GM18526 (cell line): ENCODE results near the gene EHD4.

Experiments used
- POLR2A ChIP-seq: IDR thresholded peaks from 3 replicates; pipeline ENCODE4 v1.6.1; 2011; ENCODE audit not compliant: insufficient read length; ENCODE audit errors: extremely low read depth

EHD4 gene

DNA sequence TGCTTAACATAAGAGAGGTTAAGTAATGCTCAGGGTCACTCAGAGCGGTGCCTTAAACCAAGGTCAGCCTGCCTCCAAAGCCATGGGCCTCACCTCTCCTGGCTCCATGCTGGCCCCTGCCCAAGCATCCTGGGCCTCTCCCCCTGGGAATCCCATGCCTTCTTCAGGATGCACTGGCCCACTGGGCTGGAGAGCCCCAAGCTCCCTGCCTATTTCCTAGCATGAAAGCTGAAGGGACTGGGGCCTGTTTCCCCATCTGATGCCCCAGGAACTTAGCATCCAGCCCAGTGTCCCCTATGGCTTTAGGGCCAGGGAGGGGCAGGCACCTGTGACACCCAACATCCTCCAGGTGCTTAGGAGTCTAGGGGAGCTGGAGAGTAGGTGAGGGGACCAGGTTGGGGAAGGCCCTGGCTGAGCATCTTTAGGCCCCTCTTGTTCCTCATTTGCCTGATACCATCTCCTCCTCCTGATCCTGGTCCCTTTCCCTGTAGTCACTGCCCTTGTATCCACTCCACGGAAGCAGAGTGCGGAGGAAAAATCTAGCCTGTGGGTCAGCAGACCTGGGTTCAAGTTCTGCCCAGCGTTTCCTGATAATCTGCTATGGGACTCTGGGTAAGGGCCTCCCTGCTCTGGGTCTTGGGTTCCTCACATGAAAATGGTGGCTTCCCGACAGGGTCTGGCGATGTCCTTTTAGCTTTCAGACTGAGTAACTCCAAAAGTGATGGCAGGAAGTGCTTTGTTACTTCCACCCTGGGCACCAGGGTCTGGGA lies 28.6 kb downstream of the EHD4 start:
- no peak for TF ChIP-seq POLR2A

DNA sequence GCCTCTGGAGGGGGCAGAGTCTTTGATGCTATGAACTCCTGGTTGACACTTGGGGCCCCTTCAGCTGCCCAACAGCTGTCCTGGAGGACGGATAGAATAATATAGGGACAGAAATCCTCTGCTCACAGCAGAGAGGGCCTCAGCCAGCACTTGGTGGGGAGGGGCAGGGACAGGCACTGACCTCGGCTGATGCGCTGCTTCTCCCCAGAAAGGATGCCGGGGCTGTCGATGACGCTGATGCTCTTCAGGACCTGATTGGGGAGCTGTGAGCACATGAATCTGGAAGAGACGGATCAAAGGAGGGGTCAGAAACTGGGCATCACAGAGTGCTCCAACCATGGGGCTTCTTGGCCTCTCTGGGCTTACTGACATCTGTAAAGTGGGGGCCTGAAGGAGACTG lies 29.5 kb downstream of the EHD4 start:
- TF ChIP-seq POLR2A = no peak

DNA sequence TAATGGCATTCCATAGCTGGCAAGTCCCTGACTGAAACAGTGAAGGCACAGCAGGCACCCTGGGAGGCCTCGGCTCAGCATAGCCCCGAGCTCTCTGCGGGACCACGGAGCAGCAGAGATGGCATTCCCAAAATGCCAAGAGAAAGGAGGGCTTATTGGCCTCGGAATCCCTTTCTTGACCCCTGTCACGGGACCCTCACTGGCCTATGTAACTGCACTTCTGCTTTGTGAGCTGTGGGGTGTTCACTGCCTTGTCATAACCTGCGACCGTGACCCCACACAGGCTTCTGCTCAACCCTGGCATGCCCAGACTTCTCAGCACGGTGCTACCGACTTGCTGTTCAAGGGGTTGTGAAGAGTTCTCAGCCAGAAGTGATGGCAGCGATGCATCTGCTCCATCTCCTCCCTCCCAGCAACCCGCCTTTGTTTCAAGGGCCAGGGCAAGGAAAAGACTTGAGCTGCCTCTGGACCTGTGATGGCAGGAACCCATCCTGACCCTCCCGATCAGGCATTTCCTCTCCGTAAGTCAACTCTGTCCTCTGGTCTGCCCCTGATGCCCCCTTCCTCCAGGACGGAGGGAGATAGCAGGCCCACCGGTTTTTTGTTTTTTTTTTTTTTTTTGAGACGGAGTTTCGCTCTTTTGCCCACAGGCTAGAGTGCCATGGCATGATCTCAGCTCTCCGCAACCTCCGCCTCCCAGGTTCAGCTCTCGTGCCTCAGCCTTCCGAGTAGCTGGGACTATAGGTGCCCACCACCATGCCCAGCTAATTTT lies 30.5 kb downstream of the EHD4 start:
- no peak for TF ChIP-seq POLR2A

DNA sequence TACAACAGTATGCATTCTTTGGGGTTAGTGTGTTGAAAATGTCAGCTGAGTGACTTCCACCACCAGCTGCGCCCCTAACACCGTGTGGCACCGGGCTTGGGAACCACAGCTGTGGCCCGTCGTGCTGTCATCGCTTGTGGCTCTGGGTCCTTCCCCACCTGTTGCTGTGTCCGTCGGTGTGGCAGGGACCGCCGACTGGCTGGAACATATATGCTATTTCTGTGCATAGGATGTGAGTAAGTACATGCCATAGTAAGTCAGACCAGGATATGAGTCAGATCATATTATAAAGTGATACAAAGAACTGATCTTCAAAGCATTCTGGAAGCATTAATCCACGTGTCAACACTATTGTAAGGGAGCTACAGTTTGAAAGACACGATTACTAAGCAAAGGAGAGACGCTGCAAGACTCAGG lies 31.9 kb downstream of the EHD4 start:
- TF ChIP-seq POLR2A = no peak

DNA sequence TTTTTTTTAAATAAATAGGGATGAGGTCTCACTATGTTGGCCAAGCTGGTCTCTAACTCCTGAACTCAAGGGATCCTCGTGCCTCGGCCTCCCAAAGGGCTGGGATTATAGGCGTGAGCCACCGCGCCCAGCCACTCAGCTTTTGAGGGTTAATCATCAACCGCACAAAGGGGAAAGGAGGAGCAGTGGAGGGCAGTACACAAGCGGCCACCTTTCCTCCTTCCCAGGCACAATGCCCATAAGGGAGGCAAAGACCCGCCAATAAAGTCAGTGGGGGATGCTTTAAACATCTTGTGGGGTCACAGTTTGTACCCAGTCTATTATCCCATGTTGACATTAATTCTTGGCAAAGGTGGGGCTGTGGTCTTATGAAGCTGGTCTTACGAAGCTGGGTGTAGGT lies 32.4 kb downstream of the EHD4 start:
- TF ChIP-seq POLR2A = no peak

DNA sequence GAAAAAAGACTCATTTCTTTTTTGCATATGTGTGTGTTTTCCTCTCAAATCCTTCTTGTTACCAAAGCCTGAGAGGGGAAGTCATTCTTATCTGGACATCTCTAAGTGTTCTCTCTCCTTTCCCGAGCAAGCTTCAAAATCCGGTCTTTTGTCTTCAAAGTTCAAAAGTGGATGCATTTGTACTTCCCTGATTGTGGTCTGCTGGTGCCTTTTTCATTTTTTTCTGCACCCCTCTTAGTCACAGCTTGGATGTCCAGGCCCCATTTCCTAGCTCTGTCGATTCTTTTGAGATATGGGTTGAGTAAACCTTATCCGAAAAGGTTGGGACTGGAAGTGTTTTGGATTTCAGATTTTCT lies 34.8 kb downstream of the EHD4 start:
- no peak for TF ChIP-seq POLR2A

DNA sequence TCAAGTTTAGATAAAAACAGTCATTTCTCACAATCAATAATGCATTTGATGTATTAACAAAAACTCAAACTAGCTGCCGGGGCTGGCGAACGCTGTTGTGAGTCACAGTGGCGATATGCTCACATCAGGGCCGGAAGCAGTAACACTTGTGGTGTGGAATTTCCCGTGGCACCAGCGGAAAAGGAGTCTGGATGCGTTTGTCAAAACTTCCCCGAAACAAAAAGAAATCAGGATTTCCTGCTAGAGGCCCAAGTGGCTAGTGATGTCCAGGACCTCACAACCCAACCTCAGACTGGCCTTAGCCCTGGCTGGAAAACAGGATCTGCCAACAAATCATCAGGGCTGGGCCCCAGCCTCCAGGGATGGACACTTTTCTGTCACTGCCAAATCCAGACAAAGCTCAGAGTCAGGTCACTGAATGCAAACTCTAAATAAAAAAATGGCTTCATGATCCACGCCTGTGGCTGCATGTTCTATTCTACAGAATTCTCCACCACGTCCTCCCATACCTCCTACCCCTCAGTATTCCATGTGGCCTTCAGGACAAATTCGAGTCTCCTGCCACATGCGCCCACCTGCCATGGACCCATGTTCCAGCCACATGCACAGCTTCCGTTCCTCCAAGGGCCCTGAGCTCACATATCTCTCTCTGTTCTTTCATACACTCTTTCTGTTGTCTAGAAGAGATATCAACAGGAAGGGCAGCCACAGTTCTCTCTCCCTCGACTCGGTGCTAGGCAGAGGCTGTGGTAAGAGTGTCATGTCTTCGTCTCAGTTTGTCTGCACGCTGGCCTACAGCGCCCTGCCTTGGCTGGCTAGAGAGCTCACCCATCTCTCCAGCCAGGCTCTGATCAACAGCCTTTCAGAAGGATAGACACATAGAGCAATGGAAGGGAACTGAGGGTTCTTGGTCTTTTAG lies 35.4 kb downstream of the EHD4 start:
- TF ChIP-seq POLR2A = no peak

DNA sequence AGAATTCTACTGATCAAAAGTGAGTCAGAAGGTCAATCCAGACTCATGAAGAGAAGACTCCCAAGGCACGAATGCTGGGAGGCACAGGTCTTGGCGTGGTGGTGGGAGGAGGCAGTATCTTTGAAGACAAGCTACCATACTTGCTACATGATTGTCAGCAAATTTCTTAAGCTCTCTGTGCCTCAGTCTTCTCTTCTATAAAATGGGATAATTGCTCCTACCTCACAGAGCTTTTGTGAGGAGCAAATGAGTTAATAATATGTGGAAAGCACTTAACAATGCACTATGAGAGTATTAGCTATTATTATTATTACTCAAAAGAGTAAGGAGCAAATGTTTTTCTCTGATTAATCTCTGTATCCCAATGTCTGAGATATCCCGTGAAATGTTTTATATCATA lies 36.2 kb downstream of the EHD4 start:
- no peak for TF ChIP-seq POLR2A

DNA sequence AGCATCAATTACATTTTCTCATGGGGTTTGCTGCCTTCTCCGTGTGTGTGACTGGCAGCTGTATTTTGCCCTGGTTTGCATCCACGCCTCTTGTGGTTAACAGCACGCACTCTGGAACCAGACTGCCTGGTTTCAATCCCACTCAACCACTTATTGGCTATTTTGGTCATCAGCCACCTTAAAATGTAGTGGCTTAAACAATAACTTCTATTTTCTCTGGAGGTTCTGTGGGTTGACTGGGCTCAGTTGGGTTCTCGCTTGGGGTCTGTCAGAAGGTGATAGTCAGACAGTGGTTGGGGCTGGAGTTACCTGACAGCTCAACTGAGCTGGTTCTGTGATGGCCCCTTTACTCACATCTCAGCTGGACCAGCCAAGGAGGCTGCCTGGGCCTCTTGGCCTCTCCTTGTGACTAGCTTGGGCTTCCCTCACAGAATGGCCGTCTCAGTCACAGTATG lies 36.8 kb downstream of the EHD4 start:
- TF ChIP-seq POLR2A = no peak

DNA sequence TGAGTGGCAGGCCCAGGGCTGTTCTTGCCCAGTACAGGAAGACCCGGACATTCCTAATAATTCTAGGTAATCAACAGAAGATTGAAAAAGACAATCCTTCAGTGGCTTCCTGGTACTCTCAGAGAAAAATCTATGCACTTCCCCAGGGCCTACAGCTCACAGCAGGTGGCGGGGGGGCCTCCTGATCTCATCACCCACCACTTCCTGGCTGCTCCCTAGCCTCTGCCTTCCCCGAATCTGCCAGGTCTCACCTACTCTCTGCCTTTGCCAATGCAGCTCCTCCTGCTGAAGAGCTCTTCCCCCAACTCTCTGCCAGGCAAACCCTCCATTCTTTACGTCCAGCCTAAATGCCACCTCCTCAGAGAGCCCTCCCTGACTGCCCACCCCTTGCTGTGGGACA lies 37.5 kb downstream of the EHD4 start:
- no peak for TF ChIP-seq POLR2A

DNA sequence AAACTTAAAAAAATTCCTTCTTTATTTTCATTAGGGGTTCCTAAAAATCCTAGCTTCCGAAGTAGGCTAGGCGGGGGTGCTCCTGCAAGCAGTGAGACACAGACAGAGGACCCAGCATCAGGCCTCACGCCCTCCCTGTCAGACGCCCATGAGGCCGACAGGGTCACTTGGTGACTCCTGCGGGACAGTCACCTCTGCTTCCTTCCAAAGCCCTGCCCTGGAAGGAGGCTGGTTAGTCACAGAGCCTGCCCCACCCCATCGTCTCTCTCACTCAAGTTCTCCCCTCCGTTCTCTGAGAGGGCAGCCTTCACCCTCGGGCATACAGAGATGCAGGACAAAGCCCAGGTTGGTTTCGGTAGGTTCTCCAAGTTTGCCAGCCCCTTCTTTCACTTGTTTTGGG lies 38.6 kb downstream of the EHD4 start:
- TF ChIP-seq POLR2A = no peak

DNA sequence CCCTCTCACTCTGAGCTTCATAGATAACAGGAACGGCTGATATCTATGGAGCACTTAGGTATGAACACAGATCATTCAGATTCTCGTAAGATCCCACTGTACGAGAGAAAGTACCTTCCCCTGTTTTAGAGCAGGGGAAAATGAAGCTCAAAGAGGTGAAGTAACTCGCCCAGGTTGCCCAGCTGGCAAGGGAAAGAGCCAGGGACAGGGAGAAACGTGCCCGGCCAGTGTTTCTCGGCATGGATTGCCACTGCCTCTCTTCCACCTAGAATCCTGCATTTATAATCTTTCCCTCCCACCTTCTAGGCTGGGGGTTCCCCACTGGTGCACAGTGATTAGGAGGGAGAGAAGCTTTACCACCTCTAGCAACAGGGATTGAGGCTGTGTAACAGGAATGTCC lies 39.0 kb downstream of the EHD4 start:
- no peak for TF ChIP-seq POLR2A

DNA sequence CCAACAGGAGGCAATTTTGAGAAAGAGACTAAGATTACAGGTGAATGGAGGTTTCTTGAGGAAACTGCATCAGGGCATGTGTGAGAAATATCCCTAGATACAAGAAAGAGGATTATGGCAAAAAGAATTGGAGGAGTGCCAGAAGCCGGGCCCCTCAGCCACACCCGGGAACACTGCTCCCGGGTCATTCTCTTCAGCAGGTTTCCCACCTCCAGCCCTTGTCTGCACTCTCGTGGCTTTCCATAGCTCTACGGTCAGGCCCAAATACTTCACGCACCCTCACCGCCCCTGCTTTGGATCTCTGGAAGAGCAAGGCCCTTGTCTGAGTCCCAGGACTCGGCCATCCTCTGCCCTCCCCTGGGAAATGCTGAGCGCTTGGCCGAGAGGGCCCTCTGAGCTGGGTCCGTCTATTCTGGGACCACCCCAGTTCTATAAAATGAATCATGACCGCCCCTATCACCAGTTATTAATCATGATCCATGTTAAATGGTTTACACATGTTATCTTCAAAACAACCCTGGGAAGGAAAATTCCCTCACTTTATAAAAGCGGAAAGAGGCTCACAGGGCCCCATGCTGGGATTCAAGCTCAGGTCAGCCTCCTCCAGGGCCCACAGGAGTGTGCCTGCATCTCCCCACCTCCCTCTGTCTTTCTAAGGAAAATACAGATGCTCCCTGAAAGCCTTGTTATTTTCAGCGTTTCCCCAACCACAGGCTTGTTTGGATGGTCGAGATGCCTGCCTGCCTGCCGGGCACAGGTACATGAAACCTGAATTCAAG lies 39.7 kb downstream of the EHD4 start:
- no peak for TF ChIP-seq POLR2A

DNA sequence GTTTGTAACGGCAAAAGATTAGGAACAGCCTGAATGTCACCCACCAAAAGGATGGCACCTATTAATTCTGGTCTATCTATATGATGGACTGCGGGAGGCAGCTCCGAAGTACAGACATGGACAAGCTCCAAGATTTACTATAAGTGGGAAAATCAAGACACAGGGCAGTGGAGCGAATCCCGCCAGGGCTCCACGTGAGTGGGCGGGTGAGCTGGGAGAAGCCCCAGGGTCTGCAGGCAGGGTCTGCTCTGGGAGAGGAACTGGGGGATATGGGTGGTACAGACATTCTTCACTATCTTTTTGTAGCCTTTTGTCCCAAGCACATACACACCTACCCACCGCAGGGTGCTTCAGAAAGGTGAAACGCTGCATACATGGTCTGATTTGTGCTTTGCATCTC lies 40.3 kb downstream of the EHD4 start:
- TF ChIP-seq POLR2A = no peak

DNA sequence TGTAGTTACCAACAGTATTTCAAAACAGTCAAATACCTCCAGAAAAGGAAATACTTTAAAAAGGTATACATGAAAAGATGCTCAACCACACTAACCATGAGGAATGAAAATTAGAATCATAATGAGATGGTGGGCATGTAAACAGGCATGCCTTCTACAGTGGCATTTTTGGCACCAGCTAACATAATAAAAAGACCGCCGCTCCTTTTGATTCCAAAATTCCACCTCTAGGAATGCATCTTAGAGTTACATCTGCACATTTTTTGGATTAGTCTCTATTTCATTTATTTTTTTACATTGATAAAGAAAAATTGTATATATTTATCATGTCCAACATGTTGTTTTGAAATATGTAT lies 41.5 kb downstream of the EHD4 start:
- no peak for TF ChIP-seq POLR2A
